ENCODE measurements around the gene RIMBP3B.
"Not testable (repeated sequence)": the region's sequence is repeated elsewhere in the genome, so short reads cannot be mapped to it uniquely, and the experiment has no call there.

DNA sequence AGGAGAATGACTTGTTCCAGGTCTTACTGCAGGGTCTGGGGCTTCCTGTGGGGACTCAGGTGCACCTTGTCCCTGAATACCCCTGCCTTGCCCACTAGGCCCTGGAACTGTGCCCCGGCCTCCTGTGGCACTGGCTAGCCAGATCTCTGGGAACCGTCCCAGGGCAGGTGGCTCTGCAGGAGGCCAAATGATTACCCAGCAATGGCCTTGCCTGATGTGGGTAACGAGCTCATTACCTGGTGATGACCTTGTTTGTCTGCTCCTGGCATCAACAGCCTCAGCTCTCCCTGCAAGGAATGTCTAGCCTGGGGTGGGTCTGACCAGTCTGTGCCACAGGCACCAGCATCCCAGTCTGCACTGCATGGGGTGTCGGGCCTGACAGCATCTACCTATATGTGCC, 18.2 kb upstream of the RIMBP3B start:
- not testable (repeated sequence) for TF ChIP-seq POLR2A, EP300, POLR2AphosphoS5 (IDR thresholded peaks at IDR 0.05)
- TF ChIP-seq, protein P1, sequence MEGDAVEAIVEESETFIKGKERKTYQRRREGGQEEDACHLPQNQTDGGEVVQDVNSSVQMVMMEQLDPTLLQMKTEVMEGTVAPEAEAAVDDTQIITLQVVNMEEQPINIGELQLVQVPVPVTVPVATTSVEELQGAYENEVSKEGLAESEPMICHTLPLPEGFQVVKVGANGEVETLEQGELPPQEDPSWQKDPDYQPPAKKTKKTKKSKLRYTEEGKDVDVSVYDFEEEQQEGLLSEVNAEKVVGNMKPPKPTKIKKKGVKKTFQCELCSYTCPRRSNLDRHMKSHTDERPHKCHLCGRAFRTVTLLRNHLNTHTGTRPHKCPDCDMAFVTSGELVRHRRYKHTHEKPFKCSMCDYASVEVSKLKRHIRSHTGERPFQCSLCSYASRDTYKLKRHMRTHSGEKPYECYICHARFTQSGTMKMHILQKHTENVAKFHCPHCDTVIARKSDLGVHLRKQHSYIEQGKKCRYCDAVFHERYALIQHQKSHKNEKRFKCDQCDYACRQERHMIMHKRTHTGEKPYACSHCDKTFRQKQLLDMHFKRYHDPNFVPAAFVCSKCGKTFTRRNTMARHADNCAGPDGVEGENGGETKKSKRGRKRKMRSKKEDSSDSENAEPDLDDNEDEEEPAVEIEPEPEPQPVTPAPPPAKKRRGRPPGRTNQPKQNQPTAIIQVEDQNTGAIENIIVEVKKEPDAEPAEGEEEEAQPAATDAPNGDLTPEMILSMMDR (IDR thresholded peaks at IDR 0.05) = not testable (repeated sequence)
